M059J (cell line): ENCODE results near the gene CTNNA1. TPM values are rescaled to one million over a fixed set of nuclear protein-coding genes. Genes with fewer than 3 reads are reported as not detected.
"Not testable (repeated sequence)": the region's sequence is repeated elsewhere in the genome, so short reads cannot be mapped to it uniquely, and the experiment has no call there.

ENCODE experiments used
- DNase-seq: peaks from one replicate; pipeline ENCODE4 v3.0.0-alpha.2; 2012; ENCODE audit warnings: low read depth
- total RNA-seq: library from RNA; depleted of rRNA; stranded (reverse); fragments of >200 nt; shearing (Covaris generic); gene quantifications from 2 replicates; pipeline ENCODE4 v1.2.3, GENCODE V29; 2014

CTNNA1 gene
- total RNA-seq, 1 experiment from 2014 or later, result 277 TPM

DNA sequence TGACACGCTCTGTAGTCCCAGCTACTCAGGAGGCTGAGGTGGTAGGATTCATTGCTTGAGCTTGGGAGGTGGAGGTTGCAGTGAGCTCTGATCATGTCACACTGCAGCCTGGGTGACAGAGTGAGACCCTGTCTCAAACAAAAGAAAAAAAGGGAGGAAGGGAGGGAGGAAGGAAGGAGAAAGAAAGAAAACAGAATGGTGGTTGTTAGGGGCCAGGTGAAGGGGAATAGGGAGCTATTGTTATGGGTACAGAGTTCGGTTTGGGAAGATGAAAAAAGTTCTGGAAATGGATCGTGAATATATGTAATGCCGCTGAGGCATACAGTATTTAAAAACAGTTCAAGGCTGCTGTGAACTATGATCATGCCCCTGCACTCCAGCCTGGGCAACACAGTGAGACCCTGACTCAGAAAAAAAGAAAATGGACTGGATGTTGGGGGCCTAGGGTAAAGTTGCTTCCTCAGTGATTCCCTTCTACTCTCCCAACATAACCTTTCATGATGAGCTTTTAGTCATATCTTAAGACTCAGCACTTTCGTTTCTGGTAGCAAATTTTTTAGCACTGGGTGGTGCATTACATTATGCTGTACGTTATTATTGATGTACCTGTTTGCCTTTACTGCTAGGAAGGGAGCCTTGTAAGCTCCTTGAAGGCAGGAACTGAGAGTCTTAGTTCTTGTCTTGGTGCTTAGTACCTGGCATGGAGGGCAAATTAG is 4.0 kb downstream of the CTNNA1 start:
- DNase-seq, result no peak

DNA sequence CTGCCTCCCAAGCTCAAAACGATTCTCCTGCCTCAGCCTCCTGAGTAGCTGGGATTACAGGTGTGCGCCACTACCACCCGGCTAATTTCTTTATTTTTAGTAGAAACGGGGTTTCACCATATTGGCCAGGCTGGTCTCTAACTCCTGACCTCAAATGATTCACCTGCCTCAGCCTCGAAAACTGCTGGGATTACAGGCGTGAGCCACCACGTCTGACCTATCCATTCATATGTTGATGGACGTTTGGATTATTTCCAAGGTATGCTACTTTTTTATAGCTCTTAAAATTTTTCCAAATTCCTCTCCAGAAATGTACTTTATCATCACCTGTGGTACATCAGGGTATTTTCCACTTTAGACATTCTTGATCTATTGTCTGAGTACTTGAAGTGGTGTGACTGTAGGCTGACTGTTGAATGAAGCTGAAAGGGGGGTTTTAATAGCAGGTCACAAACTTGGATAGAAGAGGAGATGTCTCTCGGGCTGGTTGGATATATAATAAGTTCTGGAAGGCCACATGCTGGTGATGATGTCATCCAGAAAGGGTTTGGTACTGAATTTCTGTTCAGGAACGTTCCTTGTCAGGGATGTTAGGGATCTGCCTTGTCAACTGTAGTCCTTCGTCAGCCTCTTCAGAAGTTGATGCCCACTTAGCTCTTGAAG is 7.4 kb downstream of the CTNNA1 start:
- DNase-seq, result peak; percentile 38

DNA sequence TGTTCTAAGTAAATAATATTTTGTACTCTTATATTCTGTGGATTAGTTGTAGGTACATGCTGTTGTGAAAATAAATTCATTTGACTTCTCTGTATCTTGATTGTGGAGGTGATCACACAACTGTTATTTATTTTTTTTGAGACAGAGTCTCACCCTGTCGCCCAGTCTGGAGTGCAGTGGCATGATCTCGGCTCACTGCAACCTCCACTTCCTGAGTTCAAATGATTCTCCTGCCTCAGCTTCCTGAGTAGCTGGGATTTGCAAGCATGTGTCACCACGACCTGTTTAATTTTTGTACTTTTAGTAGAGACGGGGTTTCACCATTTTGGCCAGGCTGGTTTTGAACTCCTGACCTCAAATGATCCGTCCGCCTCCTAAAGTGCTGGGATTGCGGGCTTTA is 7.9 kb downstream of the CTNNA1 start:
- not testable (repeated sequence) for DNase-seq

DNA sequence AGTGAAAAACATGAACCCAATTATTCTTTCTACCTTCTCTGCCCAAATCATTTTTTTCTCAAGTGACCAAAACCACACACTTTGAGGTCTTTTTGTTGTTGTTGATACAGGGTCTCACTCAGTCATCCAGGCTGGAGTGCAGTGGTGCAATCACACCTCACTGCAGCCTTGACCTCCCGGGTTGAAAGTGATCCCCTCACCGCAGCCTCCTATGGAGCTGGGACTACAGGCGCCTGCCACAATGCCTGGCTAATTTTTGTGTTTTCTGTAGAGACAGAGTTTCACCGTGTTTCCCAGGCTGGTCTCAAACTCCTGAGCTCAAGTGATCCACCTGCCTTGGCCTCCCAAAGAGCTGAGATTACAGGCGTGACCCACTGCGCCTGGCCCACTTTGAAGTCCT is 8.4 kb downstream of the CTNNA1 start:
- DNase-seq, result not testable (repeated sequence)

DNA sequence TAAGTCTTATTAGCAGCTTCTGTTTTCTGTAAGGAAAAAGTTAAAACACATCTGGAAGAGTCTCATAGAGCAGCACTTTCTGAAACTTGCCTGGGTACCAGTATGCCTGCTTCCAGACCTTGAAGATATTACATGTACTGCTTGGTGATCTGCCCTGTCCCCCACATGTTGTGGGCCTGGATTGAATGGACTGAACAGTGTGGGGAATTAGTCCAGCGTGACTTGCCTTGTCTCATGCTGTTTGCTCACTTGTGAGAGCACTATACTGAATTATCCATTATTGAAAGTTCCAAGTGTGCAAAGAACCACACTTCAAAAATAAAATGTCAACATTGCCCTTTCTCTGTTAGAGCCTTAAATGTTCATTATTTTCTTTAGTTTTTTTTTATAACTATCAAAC is 8.9 kb downstream of the CTNNA1 start:
- no peak for DNase-seq

DNA sequence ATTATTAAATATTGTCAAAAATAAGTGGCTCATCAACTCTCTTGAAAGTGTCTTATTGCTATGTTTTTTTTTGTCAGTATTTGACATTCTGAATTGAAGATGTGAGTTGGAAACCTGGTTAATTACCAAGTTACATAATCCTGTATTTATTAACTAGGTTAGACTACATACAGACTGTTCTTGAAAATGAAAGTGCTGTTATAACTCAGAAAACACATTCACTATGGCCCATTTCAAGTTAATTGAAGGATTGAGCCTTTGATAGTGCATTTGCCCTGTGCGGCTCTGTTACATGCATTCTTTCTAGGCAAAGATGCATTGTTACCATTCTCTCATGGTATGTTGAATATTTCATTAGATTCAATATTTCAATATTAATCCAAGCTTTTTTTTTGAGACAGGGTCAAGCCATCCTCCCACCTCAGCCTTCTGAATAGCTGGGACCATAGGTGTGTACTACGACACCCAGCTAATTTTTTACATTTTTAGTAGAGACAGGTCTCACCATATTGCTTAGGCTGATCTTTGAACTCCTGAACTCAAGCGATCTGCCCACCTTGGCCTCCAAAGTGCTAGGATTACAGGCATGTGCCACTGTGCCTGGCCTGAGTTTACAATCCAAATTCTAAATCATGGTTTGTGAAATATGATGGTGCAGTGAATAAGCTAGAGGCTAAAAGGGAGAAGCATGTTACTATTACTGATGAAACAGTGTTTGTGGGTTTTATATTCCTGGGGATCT is 10.0 kb downstream of the CTNNA1 start:
- no peak for DNase-seq

DNA sequence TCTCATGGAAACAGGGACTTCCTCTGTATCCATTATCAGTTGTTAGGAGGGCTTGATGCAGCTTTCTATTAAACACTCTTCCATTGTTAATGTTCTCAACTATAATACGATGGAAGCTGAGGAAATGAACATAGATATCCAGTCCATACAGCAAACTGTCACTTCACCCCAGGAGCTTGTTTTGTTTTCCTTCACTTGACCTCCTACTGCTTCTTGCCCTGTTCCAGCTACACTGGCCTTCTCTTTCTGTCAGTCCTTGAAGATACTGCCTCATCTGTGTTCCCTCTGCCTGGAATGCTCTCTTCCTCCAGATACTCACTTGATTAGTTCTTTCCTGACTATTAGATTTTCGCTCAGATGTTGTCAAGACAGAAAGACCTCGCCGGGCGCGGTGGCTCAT is 17.1 kb downstream of the CTNNA1 start:
- DNase-seq, result no peak

DNA sequence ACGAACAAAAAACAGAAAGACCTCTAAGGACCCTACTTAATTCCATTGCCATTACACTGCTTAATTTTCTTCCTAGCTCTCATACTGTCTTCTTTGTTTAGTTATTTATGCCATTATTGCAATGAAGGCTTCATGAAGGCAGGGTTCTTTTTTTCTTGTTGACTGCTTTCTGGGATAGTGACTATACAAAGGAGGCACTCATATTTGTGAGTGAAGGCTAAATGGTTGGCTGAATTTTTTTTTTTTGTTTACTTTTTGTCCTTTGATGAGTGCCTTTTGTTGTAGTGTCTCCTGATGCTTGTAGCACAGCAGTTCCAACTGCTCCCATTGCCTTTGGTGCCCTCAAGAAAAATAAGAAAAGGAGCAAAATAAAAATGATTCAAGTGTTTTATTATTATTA is 17.8 kb downstream of the CTNNA1 start:
- DNase-seq, result no peak

DNA sequence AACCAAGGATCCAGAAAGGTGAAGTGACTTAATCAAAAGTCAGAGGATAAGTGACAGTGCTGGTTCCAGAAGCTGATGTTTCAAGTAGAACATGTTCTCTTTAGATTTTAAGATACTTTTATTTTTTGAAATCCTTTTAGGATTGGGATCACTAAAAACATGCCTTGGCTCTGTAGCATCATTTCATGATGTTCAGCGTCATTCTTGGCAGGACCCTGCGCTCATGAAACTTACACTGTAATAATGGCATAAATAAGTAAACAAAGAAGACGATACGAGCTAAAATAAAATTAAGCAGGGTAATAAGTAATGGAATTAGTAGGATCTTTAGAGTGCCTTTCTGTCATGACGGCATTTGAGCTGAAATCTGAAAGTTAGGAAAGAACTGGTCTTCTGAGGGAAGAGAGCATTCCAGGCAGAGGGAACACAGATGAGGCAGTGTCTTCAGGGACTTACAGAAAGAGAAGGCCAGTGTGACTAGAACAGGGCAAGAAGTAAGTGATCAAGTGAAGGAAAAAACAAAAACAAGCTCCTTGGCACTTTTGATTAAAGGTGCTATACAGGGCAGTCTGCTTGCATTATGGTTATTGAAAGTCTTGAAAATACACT is 19.9 kb downstream of the CTNNA1 start:
- DNase-seq, result no peak

DNA sequence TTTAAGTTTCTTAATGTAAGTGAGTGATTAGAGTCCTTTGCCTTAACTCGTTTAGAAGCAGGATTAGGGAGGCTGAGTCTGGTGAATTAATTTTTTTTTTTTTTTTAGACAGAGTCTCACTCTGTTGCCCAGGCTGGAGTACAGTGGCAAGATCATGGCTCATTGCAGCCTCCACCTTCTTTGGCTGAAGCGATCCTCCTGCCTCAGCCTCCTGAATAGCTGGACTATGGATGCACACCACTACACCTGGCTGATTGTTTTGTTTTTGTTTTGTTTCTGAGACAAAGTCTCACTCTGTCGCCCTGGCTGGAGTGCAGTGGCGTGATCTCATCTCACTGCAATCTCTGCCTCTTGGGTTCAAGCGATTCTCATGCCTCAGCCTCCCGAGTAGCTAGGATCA is 20.4 kb downstream of the CTNNA1 start:
- not testable (repeated sequence) for DNase-seq

DNA sequence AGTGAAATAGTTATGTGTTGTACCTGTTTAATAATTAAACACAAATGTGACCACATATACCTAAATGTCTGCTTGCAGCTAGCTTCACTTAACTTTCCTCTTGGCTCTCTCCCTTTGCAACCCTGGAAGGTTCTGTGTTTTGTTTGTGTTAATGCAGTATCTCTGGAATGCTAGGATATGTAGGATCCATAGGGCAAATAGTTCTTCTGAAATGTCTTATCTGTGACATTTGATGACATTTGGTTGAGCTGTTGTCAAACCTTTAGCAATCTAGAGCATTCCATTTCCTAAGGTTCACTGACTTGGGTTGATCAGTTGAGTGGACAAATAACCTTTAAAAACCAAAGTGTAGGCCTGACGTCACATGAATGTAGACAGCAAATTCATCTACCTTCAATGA is 21.8 kb downstream of the CTNNA1 start:
- DNase-seq, result no peak

DNA sequence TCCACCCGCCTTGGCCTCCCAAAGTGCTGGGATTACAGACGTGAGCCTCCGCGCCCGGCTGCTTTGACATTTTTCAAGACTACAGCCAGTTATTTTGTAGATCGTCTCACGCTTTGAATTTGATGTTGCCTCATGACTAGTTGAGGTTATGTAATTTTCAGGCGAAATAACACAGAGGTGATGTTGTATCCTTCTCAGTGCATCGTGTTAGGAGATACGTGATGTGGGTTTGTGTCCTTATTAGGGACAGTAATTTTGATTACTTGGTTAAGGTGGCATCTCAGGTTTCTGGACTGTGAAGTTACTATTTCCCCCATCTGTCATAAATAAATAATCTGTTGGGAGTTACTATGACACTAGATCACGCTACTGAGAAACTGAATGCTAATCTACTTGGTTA is 25.0 kb downstream of the CTNNA1 start:
- no peak for DNase-seq

DNA sequence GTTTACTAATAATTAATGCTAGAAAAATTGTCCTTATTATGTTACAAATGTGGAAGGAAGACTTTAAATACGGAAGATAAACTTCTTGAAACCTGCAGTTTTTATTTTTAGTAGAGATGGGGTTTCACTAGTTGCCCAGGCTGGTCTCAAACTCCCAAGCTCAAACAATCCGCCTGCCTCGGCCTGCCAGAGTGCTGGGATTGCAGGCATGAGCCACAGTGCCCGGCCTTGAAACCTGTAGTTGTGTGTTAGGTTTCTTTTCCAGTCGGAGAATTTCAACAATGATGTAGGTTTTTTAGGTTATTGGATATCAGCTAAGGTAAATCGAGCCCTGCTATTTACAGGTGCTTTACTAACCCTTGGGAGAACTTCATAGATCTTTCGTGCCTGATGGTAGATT is 30.8 kb downstream of the CTNNA1 start:
- DNase-seq, result no peak

DNA sequence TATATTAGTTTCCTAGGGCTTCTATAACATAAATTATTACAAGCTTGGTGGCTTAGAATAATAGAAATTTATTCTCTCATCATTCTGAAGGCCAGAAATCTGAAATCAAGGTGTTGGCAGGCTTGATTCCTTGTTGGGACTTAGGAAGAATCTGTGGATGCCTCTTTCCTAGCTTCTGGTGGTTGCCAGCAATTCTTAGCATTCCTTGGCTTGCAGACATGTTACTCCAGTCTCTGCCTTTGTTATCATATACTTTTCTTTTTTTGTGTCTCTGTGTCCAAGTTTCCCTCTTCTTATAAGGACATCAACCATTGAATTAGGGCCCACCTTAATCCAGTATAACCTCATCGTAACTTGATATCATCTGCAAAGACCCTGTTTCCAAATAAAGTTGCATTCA is 31.4 kb downstream of the CTNNA1 start:
- peak; percentile 7 for DNase-seq

DNA sequence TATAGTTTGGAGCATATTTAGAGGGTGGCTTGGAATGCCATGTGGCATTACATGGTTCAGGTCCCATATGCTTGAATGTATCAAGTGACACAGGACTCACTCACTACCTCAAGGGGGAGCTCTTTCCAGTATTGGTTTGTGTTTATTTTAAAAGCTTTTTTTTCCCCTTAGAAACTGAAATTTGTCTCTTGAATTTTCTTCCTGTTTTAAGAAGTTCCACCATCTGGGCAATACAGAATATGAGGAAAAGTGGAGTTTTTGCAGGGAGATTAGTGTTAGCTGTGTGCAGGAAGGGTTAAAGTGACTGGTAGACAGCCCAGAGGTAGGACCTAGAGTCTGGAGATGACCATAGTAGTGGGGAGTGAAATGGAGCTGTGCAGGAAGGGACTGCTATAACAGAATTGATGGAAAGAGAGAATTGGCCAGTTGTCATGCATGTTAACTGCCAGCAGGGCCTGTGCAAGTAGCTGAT is 36.6 kb downstream of the CTNNA1 start:
- DNase-seq, result peak; percentile 47

DNA sequence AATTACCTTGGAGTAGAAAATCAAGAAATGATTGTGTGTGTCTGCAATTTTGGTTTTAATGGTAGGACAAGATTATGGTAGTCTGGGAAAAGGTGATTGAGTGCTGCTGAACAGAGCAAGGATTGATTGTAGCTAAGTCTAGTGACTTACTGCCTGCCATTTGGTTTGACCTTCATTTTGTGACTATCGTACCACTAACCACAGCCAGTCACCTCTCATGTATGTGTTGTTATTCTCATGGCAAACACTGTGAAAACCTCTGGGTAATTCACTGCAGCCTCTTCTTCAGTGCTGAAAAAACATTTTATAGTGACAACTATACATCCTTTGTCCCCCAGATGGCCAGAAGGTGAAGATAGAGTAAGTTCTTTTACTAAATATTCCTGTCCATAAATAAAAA is 37.5 kb downstream of the CTNNA1 start:
- DNase-seq, result peak; percentile 43

DNA sequence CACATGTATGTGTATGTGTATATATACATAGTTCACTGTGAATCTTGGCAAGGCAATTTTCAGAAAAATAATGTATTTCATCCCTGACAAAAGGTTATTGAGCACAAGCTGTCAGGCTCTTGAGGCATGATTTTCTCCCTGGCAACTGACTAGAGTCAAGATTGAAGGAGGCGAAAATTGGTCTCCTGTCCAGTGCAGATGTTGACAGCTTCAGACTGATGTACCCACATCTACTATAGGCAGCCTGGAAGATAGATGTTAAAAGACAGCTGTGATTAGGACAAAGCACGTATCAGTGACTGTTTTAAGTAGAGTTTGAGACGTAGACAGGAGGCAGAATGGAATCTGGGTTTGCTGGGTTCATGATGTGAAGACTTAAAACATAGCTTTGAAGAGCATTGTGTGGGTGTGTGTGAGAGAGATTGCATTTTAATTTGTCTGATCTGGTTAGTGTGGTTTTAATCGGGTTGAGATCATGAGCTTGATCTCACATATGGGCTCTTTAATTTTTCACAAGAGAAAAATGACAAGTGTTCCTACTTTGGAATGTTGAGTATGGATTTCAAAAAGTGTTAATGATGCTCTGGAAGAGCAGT is 39.1 kb downstream of the CTNNA1 start:
- no peak for DNase-seq

DNA sequence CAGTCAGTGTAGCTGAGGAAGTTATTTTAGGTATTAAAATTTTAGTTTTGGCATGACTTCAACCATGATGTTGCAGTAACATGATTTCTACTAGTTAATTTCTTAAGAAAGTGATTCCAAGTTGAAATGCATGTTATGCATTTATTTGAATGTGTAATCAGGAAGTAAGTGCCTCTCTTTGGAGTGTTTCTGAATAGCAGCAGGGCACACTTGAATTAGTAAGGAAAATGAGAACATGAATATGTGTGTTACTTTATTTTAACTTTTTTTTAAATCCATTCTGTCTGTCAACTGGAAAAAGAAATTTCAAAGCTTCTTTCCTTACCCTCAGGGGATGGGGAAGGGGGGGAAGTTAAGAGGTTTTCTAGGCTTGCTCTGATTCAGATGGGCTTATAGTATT is 40.4 kb downstream of the CTNNA1 start:
- no peak for DNase-seq

DNA sequence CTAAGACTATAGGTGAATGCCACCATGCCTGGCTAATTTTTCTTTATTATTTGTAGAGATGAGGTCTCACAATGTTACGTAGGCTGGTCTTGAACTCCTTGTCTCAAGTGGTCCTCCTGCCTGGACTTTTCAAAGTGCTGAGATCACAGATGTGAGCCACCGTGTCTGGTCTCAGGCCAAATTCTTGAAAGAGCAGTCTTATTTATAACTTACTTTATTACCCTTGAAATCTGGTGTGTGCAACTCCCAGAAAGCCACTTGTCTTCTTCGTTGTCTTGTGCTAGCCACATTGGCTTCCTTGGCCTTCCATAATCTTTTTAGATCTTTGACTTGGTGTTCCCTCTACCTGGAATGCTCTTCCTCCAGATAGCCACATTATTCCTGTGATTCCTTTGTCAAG is 50.1 kb downstream of the CTNNA1 start:
- no peak for DNase-seq

DNA sequence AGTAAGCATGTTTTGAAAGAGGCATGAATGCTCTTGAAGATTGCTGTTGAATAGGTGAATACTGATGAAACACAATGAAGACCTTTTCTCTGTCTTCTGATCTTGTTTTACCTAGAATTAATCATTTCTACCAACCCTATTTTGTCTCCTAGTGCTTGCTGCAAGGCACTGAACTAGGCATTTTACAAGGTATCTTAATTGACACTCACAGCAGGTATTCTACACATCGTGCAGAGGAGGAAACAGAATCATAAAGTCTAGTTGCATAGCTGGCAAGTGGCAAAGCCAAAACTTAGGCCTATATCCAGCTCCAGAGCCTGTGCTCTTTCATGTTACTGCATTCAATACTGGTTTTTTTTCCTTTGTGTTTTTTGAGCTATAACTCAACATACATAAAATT is 50.7 kb downstream of the CTNNA1 start:
- DNase-seq, result no peak

DNA sequence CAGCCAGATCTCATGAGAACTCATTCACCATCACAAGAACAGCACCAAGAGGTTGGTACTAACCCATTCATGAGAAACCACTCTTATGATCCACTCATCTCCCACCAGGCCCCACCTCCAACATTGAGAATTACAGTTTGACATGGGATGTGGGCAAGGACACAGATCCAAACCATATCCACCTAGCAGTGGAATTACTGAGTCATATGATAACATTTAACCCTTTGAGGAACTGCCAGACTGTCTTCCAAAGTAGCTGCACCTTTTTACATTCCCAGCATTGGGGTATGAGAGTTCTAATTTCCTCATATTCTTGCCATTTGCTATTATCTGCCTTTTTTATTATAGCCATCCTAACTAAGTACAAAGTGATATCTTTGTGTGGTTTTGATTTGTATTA is 51.9 kb downstream of the CTNNA1 start:
- peak; percentile 40 for DNase-seq

DNA sequence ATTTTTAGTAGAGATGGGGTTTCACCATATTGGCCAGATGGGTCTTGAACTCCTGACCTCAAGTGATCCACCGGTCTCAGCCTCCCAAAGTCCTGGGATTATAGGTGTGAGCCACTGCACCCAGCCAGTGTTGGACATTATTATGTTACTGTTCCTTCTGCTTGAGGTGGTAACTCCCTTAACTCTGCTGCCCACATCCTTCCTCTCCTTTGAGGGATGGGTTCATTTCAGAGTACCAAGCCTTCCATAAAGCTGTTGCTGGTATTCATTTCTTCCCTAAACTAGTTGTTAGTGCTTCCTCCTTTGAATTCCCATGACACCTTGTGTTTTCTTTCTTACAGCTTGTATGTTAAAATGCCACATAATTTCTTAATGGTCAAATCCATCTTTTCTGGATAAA is 54.0 kb downstream of the CTNNA1 start:
- DNase-seq, result no peak
